IgD-negative memory B cell (primary cell): Measurements from ENCODE around the gene ARRB2. TPM values are rescaled to one million over a fixed set of nuclear protein-coding genes. Genes with fewer than 3 reads are reported as not detected.
A peak's percentile ranks its signal among the peaks of the same experiment; 100 is the strongest.
"Not testable (repeated sequence)": the region's sequence is repeated elsewhere in the genome, so short reads cannot be mapped to it uniquely, and the experiment has no call there.

ENCODE experiments used
- H3K27ac Mint-ChIP-seq, 3 donors: one replicate each; pipeline ENCODE4 v1.8.0; 2020 to 2022; ENCODE audit warnings: mild to moderate bottlenecking in 3 of 3, mixed read lengths in 3 of 3, moderate library complexity in 1 of 3
- H3K27me3 Mint-ChIP-seq: one replicate; pipeline ENCODE4 v1.8.0; 2021; ENCODE audit warnings: mixed read lengths
- H3K36me3 Mint-ChIP-seq: one replicate; pipeline ENCODE4 v1.8.0; 2020; ENCODE audit warnings: mild to moderate bottlenecking, mixed read lengths
- H3K4me1 Mint-ChIP-seq, 3 donors: one replicate each; pipeline ENCODE4 v1.8.0; 2020 to 2022; ENCODE audit warnings: mixed read lengths in 3 of 3, mild to moderate bottlenecking in 1 of 3
- H3K4me3 Mint-ChIP-seq, 4 donors: one replicate each; pipeline ENCODE4 v1.8.0; 2020 to 2022; ENCODE audit warnings: mild to moderate bottlenecking in 4 of 4, mixed read lengths in 4 of 4, moderate library complexity in 3 of 4
- H3K9me3 Mint-ChIP-seq, 3 donors: one replicate each; pipeline ENCODE4 v1.8.0; 2020 to 2021; ENCODE audit warnings: mixed read lengths in 3 of 3, mild to moderate bottlenecking in 1 of 3
- polyA plus RNA-seq: library from polyadenylated mRNA; unstranded; fragments of 300-500 nt; fragmentation: Illumina TruSeq; gene quantifications from one replicate; pipeline ENCODE4 v1.2.3, GENCODE V29; 2021

ARRB2 gene
- polyA plus RNA-seq, 1 donor from 2014 or later = 21.5 TPM

DNA sequence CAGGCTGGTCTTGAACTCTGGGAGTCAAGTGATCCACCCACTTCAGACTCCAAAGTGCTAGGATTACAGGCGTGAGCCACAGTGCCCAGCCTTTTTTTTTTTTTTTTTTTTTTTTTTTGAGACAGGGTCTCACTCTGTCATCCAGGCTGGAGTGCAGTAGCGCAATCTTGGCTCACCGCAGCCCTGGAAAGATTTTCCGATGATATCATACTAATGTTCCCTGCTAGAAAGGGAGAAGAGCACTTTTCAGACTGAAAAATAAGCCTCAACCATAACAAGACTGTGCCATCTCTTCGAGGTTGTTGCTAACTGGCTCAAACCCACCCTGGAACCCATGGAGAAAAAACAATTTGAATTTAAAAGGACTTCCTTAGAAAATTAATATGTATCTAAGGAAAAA, 26.7 kb upstream of the ARRB2 start:
- not testable (repeated sequence) for H3K27ac Mint-ChIP-seq, H3K4me3 Mint-ChIP-seq, H3K27me3 Mint-ChIP-seq, H3K4me1 Mint-ChIP-seq, H3K9me3 Mint-ChIP-seq
- H3K36me3 Mint-ChIP-seq = peaks cover 13% of the 10 kb centered on the region

DNA sequence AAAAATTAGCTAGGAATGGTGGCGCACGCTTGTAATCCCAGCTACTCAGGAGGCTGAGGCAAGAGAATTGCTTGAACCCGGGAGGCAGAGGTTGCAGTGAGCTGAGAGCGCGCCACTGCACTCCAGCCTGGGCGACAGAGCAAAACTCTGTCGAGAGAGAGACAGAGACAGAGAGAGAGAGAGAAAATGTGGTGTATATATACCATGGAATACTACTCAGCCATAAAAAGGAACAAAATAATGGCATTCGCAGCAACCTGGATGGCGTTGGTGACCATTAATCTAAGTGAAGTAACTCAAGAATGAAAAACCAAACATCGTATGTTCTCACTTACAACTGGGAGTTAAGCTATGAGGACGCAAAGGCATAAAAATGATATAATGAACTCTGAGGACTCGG, 20.6 kb upstream of the ARRB2 start:
- Mint-ChIP-seq H3K36me3 (peaks cover 13% of the 10 kb centered on the region), H3K4me1 (peaks cover 8 to 14% (median 10%) of the 10 kb centered on the region in 3 donors)
- H3K27me3 Mint-ChIP-seq, H3K9me3 Mint-ChIP-seq, H3K27ac Mint-ChIP-seq, H3K4me3 Mint-ChIP-seq: not testable (repeated sequence)

DNA sequence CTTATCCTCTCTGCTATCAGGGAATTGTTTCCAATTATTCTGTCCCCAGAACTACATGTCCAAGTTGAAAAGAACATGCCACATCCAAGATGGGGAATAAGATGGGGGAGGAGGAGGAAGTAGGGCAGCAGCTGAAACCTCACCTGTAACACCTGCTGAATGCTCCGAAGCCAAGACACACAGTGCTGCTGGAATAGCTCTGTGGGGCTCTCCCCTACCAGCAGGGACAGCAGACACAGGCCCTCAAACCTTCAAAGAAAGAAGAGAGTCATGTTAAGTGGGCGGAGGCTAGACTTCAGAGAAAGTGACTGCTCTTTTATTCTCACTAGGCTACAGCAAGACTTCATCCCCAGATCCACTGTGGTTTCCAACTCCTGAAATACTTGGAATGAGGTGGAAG, 19.7 kb upstream of the ARRB2 start:
- H3K27ac Mint-ChIP-seq = no peak overlapping the region
- H3K36me3 Mint-ChIP-seq = peaks cover 11% of the 10 kb centered on the region
- no peaks in the 10 kb centered on the region for H3K27me3 Mint-ChIP-seq
- H3K4me3 Mint-ChIP-seq = peak overlapping the region in 1 of 4 donors; percentile 33
- peaks cover 6 to 14% (median 10%) of the 10 kb centered on the region in 3 donors for H3K4me1 Mint-ChIP-seq
- no peaks in the 10 kb centered on the region for H3K9me3 Mint-ChIP-seq

DNA sequence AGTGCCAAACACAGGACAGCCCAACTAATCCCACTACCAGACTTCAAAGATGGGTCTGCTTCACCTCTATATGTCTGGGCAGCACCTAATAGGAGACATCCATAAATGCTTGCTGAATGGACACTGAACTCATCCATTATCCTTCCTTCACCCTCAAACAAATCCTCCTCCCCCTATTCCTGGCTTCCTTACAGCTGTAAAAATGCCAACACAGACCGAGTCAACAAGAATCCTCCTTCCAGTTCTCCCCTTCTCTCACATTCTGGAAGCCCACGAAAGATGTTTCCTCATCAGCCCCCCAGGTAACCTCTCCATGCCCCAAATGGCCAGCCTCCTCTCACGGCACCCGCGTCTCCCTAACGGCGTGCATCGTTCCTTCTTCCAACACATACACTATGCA, 18.7 kb upstream of the ARRB2 start:
- Mint-ChIP-seq H3K27ac (no peak overlapping the region), H3K9me3 (no peaks in the 10 kb centered on the region), H3K36me3 (peaks cover 8% of the 10 kb centered on the region), H3K4me3 (no peak overlapping the region), H3K27me3 (no peaks in the 10 kb centered on the region), H3K4me1 (peaks cover 11 to 18% (median 17%) of the 10 kb centered on the region in 3 donors)

DNA sequence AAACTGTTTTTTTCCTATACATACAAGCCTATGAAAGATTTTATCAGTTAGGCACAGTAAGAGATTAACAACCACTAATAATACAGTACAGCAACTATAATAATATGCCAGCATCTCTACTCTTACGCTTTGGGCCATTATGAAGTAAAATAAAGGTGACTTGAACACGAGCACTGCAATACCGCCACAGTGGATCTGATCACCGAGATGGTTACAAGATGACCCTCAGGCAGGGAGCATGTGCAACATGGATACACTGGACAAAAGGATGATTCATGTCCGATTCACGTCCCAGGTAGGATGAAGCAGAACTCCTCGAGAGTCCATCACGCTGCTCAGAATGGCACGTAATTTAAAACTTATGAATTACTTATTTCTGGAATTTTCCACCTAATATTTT, 17.0 kb upstream of the ARRB2 start:
- peak overlapping the region in 1 of 4 donors; percentile 46 for H3K4me3 Mint-ChIP-seq
- H3K36me3 Mint-ChIP-seq = peaks cover 6% of the 10 kb centered on the region
- no peaks in the 10 kb centered on the region for H3K9me3 Mint-ChIP-seq
- H3K27ac Mint-ChIP-seq = no peak overlapping the region
- H3K27me3 Mint-ChIP-seq = no peaks in the 10 kb centered on the region
- peaks cover 15 to 27% (median 26%) of the 10 kb centered on the region in 3 donors for H3K4me1 Mint-ChIP-seq

DNA sequence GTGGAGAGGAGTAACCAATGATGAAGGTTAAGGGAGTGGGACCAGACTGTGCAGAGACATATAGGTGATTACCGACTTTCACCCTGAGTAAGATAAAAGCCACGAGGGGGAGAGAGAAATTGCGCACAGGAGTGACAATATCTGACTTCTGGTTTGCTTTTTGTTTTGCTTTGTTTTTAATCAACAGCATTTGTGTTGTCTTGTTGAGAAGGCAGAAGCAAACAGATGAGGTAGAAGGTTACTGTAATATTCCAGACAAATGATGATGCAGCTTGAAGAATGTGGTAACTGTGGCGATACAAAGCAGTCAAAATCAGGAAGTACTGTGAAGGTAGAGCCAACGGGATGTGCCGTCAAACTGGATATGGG, 14.0 kb upstream of the ARRB2 start:
- Mint-ChIP-seq H3K4me1 (peaks cover 14 to 27% (median 24%) of the 10 kb centered on the region in 3 donors), H3K27ac (peak overlapping the region; percentile 75 to 91 (median 85)), H3K27me3 (no peaks in the 10 kb centered on the region), H3K9me3 (no peaks in the 10 kb centered on the region), H3K36me3 (no peaks in the 10 kb centered on the region), H3K4me3 (peak overlapping the region; percentile 47 to 81 (median 72))

DNA sequence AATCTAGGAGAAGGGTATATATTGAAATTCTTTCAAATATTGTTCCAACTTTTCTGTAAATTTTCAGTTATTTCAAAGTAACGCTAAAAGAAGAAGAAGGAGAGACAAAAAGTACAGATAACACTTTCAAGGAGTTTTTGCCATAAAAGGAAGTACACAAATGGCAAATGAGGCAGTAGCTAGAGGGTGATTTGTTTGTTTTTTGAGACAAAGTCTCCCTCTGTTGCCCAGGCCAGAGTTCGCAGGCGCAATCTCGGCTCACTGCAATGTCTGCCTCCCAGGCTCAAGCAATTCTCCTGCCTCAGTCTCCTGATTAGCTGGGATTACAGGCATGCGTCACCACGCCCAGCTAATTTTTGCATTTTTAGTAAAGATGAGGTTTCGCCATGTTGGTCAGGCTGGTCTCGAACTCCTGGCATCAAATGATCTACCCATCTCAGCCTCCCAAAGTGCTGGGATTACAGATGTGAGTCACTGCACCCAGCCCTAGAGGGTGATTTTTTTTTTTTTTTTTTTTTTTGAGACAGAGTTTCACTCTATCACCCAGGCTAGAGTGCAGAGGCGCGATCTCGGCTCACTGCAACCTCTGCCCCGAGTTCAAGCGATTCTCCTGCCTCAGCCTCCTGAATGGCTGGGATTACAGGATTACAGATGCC, 10.9 kb upstream of the ARRB2 start:
- not testable (repeated sequence) for H3K27ac Mint-ChIP-seq, H3K36me3 Mint-ChIP-seq, H3K9me3 Mint-ChIP-seq, H3K27me3 Mint-ChIP-seq
- peak overlapping the region in 1 of 4 donors; percentile 55 for H3K4me3 Mint-ChIP-seq
- H3K4me1 Mint-ChIP-seq = peaks cover 34 to 39% (median 37%) of the 10 kb centered on the region in 3 donors

DNA sequence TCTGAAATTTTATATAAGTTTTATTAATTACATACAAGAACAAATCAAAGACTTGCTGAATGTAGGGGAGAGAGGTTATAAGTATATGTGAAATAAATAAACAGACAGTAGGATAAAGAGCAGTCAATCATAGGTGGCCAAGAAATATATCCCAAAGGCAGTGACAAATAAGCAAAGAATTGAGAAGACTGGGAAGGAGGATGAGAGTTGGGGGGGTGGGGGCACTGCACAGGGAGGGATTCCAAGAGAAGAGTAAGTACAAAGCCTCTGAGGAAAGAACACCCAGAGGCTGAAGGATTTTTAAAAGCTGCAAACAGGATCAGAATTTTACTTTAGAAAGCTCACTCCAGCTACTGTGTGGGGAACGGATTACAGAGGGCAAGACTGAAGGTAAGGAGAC, 9.3 kb upstream of the ARRB2 start:
- peaks cover 34 to 40% (median 39%) of the 10 kb centered on the region in 3 donors for H3K4me1 Mint-ChIP-seq
- no peaks in the 10 kb centered on the region for H3K9me3 Mint-ChIP-seq
- peak overlapping the region in 1 of 4 donors; percentile 82 for H3K4me3 Mint-ChIP-seq
- H3K36me3 Mint-ChIP-seq = no peaks in the 10 kb centered on the region
- peak overlapping the region in 1 of 3 donors; percentile 92 for H3K27ac Mint-ChIP-seq
- H3K27me3 Mint-ChIP-seq = no peaks in the 10 kb centered on the region

DNA sequence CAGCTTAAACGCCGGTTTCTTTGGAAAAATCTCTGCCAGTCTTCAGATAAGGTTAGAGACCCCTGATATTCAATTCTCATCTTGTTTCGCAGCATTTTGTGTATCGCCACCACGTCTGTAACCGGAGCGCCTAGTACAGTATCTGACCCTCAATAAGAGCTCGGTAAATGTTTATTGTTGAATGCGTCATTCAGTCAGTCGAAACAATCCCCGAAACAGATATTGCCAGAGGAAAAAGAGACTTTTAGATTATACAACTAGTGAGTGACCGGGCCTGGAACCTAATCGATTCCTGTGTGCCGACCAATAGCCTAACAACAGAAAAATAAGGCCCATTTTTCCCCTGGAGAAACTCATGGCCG, 7.1 kb upstream of the ARRB2 start:
- H3K27me3 Mint-ChIP-seq = no peaks in the 10 kb centered on the region
- H3K27ac Mint-ChIP-seq = peak overlapping the region; percentile 92 to 97 (median 96)
- no peaks in the 10 kb centered on the region for H3K36me3 Mint-ChIP-seq
- H3K4me3 Mint-ChIP-seq = peak overlapping the region; percentile 81 to 96 (median 92)
- H3K4me1 Mint-ChIP-seq = peaks cover 27 to 29% (median 28%) of the 10 kb centered on the region in 3 donors
- H3K9me3 Mint-ChIP-seq = no peaks in the 10 kb centered on the region

DNA sequence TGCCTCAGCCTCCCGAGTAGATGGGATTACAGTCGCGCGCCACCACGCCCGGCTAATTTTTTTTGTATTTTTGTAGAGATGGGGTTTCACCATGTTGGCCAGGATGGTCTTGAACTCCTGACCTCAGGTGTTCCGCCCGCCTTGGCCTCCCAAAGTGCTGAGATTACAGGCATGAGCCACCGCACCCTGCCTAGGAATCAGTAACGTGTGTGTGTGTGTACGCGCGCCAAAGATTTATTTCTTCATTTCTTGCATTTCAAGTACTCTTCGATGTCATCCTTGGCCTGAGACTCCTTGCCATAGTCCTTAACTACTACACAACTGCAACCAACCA, 5.9 kb upstream of the ARRB2 start:
- Mint-ChIP-seq H3K27ac (peak overlapping the region; percentile 92 to 97 (median 96)), H3K4me3 (peak overlapping the region; percentile 81 to 96 (median 92)), H3K4me1 (peaks cover 27 to 31% (median 28%) of the 10 kb centered on the region in 3 donors)
- not testable (repeated sequence) for H3K9me3 Mint-ChIP-seq, H3K36me3 Mint-ChIP-seq, H3K27me3 Mint-ChIP-seq

DNA sequence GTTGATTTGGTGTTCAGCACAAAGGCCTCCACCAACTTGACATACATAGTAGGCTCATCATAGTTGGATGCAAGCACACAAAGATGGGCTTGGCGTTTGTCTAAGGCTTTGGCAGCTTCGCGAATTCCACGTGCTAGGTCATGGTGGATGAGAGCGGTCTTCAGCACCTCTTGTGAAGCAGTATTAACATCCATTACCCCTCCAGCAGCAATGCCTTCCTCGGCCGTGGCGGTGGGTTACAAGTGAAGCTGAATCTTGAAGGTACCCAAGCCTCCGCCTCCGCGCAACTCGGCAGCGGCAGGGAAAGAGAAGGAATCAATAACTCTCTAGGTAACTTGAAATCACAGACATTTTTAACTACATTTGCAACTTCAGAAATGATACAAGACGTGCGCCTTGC, 5.4 kb upstream of the ARRB2 start:
- H3K4me3 Mint-ChIP-seq = peak overlapping the region; percentile 81 to 96 (median 92)
- H3K4me1 Mint-ChIP-seq = peaks cover 27 to 34% (median 31%) of the 10 kb centered on the region in 3 donors
- peak overlapping the region; percentile 92 to 97 (median 96) for H3K27ac Mint-ChIP-seq
- peaks cover 0 to 2% (median 0%) of the 10 kb centered on the region in 3 donors for H3K9me3 Mint-ChIP-seq
- H3K36me3 Mint-ChIP-seq = no peaks in the 10 kb centered on the region
- H3K27me3 Mint-ChIP-seq = no peaks in the 10 kb centered on the region

DNA sequence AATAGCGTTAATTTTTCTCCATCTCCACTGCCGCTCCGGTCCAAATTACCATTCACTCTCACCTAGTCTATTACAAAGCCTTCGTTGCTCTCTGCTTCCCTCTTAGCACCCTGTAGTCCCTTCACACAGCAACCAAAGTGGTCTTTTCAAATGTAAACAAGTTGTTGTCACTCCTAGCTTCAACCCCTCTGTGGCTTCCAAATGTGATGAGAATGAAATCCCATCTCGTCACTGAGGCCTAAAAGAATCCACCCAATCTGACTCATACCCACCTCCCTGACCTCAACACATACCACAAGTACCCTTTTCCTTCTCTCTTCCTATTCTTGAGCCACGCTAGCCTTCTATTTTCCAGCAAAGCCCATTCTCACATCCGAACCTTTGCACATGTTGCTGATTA, 4.3 kb upstream of the ARRB2 start:
- Mint-ChIP-seq H3K9me3 (peaks cover 0 to 2% (median 0%) of the 10 kb centered on the region in 3 donors), H3K4me3 (peak overlapping the region in 3 of 4 donors; percentile 4 to 81 (median 42)), H3K4me1 (peaks cover 27 to 33% (median 29%) of the 10 kb centered on the region in 3 donors), H3K27me3 (no peaks in the 10 kb centered on the region), H3K36me3 (no peaks in the 10 kb centered on the region), H3K27ac (peak overlapping the region in 1 of 3 donors; percentile 92)

DNA sequence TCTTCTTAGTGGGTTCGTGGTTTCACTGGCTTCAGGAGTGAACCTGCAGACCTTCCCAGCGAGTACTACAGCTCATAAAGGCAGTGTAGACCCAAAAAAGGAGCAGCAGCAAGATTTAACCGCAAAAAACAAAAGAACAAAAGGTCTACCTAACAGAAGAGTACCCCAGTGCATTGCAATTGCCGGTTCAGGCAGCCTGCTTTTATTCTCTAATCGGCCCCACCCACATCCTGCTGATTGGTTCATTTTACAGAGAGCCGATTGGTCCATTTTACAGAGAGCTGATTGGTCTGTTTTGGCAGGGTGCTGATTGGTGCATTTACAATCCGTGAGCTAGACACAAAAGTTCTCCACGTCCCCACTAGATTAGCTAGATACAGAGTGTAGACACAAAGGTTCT, 2.0 kb upstream of the ARRB2 start:
- Mint-ChIP-seq H3K27ac (peak overlapping the region in 2 of 3 donors; percentile 79 to 90), H3K36me3 (no peaks in the 10 kb centered on the region), H3K9me3 (peaks cover 0 to 2% (median 0%) of the 10 kb centered on the region in 3 donors), H3K4me1 (peaks cover 13 to 25% (median 18%) of the 10 kb centered on the region in 3 donors), H3K27me3 (no peaks in the 10 kb centered on the region), H3K4me3 (peak overlapping the region in 3 of 4 donors; percentile 71 to 87 (median 77))

DNA sequence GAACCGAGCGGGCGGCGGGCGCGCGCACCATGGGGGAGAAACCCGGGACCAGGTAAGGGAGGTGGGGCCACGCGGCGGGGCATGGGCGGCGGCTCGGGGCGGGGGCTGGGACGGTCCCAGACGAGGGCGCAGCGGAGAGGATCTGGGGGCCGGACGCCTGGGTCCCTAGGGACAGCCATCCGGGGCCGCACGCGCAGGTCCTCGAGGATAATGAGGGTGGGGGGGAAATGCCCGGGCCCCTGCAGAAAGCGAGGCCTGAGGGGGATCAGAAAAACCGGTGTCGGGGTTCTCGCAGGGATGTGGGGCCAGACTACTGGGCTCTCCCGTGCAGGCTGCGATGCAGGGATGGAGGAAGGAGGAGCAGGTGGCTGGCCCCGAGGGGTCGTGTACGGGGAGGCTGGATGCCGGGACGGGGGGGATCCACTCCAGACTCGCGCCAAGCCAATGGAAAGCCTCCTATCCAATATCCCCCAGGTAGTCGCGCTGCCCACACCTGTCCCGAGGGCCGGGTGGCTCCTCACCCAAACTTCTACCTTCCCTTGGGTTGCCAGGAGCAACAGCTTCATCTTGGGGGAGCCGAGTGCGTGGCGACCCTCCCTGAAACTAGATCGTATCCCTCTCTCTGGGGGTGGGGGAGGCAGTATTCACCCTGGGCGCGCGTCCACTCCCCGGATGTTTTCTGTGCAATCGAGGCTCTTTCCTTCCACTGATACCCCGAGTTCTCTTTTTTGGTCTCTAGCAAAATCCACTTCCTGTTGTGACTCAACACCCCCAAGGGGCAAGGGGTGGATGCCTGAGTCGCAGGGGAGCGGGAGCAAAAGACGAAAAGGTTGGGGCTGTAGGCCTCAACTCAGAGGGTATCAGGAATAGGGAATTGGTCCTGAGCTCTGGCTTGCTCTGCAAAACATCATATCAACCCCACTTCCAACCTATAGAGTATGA, 532 bp downstream of the ARRB2 start:
- Mint-ChIP-seq H3K4me1 (peaks cover 24 to 37% (median 26%) of the 10 kb centered on the region in 3 donors), H3K27me3 (no peaks in the 10 kb centered on the region), H3K9me3 (peaks cover 0 to 2% (median 0%) of the 10 kb centered on the region in 3 donors), H3K36me3 (peaks cover 1% of the 10 kb centered on the region), H3K27ac (peak overlapping the region; percentile 36 to 95 (median 93)), H3K4me3 (peak overlapping the region; percentile 61 to 97 (median 90))

DNA sequence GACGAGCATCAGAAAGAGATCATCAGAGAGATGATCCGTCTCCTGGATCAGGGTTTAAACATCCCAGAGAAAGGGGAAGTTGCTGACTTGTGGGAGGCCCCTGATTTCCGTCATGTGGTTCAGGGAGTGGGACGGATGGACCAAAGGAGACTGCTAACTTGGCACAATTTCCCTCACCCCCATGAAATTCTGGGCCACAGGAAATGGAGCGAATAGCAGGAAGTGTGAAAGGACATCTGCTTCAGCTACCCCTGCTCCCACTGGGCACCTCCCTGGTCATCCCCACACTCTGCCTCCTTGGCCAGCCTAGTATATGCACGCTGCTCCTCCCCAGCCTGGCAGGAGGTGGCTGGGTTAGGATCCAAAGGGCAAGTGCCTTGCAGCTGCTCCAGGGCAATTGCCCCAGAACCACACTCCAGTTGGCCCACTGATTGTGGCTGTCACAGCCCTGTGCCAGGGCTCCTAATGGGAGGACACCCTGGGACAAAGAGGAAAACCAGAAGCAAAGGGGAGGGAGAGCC, 1.3 kb downstream of the ARRB2 start:
- Mint-ChIP-seq H3K27me3 (no peaks in the 10 kb centered on the region), H3K36me3 (peaks cover 1% of the 10 kb centered on the region), H3K4me1 (peaks cover 19 to 35% (median 23%) of the 10 kb centered on the region in 3 donors), H3K9me3 (peaks cover 0 to 2% (median 0%) of the 10 kb centered on the region in 3 donors), H3K4me3 (peak overlapping the region; percentile 61 to 97 (median 90)), H3K27ac (peak overlapping the region; percentile 36 to 95 (median 93))
